K562 (cell line): ENCODE results near the gene FGF10. TPM values are rescaled to one million over a fixed set of nuclear protein-coding genes. Genes with fewer than 3 reads are reported as not detected.

Experiments
- CCNT2 ChIP-seq: IDR thresholded peaks from 2 replicates; pipeline ENCODE4 v1.6.1; 2011; ENCODE audit warnings: borderline replicate concordance, low read depth, mild to moderate bottlenecking, moderate library complexity, mixed read lengths, low read length; ENCODE audit not compliant: insufficient read length; ENCODE audit errors: extremely low read depth
- DPF2 ChIP-seq: fragments of 450-650 bp; IDR thresholded peaks from 2 replicates; pipeline ENCODE4 v1.6.1; 2016
- NELFE ChIP-seq: IDR thresholded peaks from 2 replicates; pipeline ENCODE4 v1.6.1; 2011; ENCODE audit warnings: mild to moderate bottlenecking; ENCODE audit not compliant: insufficient read depth, insufficient read length
- NUFIP1 ChIP-seq: fragments of 450-650 bp; IDR thresholded peaks from 2 replicates; pipeline ENCODE4 v1.6.1; 2018; ENCODE audit not compliant: partially characterized antibody
- PBX2 ChIP-seq, 2 experiments: IDR thresholded peaks in 1 of 2; conservative IDR thresholded peaks in 1 of 2; 2 replicates each; pipeline ENCODE4 v1.6.1; 2016; ENCODE audit warnings: low read depth in 2 of 2, mild to moderate bottlenecking in 1 of 2, missing compliant biosample characterization in 1 of 2, missing genetic modification characterization in 1 of 2, moderate library complexity in 1 of 2
- PHTF2 ChIP-seq: fragments of 250-450 bp; sonication (Bioruptor Pico); IDR thresholded peaks from 2 replicates; pipeline ENCODE4 v1.5.0; 2021; ENCODE audit warnings: mild to moderate bottlenecking
- ZFP36 ChIP-seq: fragments of 150-350 bp; IDR thresholded peaks from 2 replicates; pipeline ENCODE4 v1.6.1; 2018; ENCODE audit warnings: low read length, low read depth; ENCODE audit not compliant: partially characterized antibody
- ZNF143 ChIP-seq: sonication (generic); formaldehyde crosslinking; IDR thresholded peaks from 2 replicates; pipeline ENCODE4 v1.9.0; 2022; ENCODE audit warnings: mild to moderate bottlenecking, missing genetic modification reagents
- ZNF239 ChIP-seq: fragments of 250-450 bp; sonication (Bioruptor Pico); IDR thresholded peaks from 2 replicates; pipeline ENCODE4 v1.4.0; 2020; ENCODE audit warnings: mild to moderate bottlenecking
- polyA plus RNA-seq, 8 experiments: library from polyadenylated mRNA; depleted of rRNA in 4 of 8; stranded (reverse) in 5 of 8; unstranded in 3 of 8; fragments of >200 nt; fragmentation: Nextera tagmentation in 2 of 8; fragmentation: Illumina TruSeq in 1 of 8; extraction: Ambion mirVana in 2 of 8; extraction: Trizol in 1 of 8; gene quantifications; 2 replicates each; pipeline versions ENCODE4 v1.2.1 to v1.2.3, GENCODE V29; 2011 to 2014; ENCODE audit warnings: inconsistent platforms in 1 of 8, missing spikeins in 1 of 8
- total RNA-seq, 7 experiments: library from RNA; depleted of rRNA in 6 of 7; stranded (reverse); fragments of >200 nt in 6 of 7; fragmentation: Illumina TruSeq in 2 of 7; extraction: Trizol in 2 of 7; gene quantifications; 2 replicates each; pipeline versions ENCODE4 v1.2.1 to v1.2.3, GENCODE V29; 2011 to 2021; ENCODE audit warnings: low replicate concordance in 1 of 7

FGF10 gene
- total and polyA plus RNA-seq, 9 of the 15 experiments (the other 6 are each of a cell fraction or from before 2014, with no cell fraction given), result not detected

GRCh38 chr5:44257653-44258365 is 131.4 kb downstream of the FGF10 start (continued):
- TF ChIP-seq PHTF2 (CRISPR knock-in tag), result no peak
- TF ChIP-seq ZNF239 (CRISPR knock-in tag), result no peak
- no peak for TF ChIP-seq CCNT2
- TF ChIP-seq ZNF143, result no peak
- TF ChIP-seq DPF2, result no peak
- TF ChIP-seq NUFIP1, result no peak
- no peak for TF ChIP-seq PBX2 (CRISPR knock-in tag; IDR thresholded peaks at IDR 0.05; ENCODE audit: low read depth)
- TF ChIP-seq PBX2 (tag; conservative IDR thresholded peaks at IDR 0.05; ENCODE audit: low read depth), result no peak
- TF ChIP-seq ZFP36, result no peak
- no peak for TF ChIP-seq NELFE
